Measurements from ENCODE around the gene C2orf92.
"Not testable (repeated sequence)": the region's sequence is repeated elsewhere in the genome, so short reads cannot be mapped to it uniquely, and the experiment has no call there.

The C2orf92 gene

DNA sequence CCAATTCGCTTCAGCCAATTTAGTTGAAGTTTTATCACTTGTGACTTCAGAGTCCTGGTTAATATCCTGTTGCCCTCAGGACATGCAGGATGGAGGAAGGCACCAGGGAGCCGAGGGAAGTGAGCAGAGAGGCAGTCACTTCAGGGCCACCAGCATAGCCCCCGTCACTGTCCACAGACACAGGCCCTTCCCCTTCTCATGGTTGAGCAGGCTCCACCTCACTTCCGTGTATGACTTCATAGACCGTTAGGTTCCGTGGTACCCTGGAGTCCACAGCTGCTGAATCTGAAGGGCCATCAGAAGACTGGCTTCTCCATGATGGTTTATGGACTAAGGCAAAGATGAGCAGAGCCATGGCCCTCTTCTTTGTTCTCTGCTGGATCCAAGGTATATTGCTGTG is at the start of gene C2orf92:
TSS of gene C2orf92 (plus strand) at position 266 of the 400 bp plus-strand sequence. CDS start at position 342, 76 bp downstream.
- DNase-seq (ENCODE audit: low spot score): no peak

DNA sequence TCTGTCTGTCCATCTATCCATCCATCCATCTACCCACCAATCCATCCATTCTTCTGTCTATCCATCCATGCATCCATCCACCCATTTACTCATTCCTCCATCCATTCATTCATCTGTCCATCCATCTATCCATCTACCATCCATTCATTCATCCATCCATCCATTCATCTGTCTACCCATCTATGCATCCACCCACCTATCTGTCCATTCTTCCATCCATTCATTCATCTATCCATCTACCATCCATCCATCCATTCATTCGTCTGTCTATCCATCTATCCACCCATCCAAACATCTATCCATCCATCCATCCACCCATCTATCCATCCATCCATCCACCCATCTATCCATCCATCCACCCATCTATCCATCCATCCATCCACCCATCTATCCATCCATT is 49.0 kb upstream of the C2orf92 start:
- H3K36me3 ChIP-seq (ENCODE audit: low read depth); DNase-seq (ENCODE audit: low spot score); H3K4me3 ChIP-seq (ENCODE audit: severe bottlenecking); H3K4me1 ChIP-seq (ENCODE audit: insufficient read depth, poor library complexity, severe bottlenecking); ATAC-seq (ENCODE audit: low read depth); H3K9me3 ChIP-seq (ENCODE audit: severe bottlenecking); H3K27me3 ChIP-seq (ENCODE audit: insufficient read depth, poor library complexity, severe bottlenecking); H3K27ac ChIP-seq (ENCODE audit: poor library complexity, severe bottlenecking): not testable (repeated sequence)

More for the DNA sequence above, at the start of gene C2orf92:
- TF ChIP-seq, protein P1, sequence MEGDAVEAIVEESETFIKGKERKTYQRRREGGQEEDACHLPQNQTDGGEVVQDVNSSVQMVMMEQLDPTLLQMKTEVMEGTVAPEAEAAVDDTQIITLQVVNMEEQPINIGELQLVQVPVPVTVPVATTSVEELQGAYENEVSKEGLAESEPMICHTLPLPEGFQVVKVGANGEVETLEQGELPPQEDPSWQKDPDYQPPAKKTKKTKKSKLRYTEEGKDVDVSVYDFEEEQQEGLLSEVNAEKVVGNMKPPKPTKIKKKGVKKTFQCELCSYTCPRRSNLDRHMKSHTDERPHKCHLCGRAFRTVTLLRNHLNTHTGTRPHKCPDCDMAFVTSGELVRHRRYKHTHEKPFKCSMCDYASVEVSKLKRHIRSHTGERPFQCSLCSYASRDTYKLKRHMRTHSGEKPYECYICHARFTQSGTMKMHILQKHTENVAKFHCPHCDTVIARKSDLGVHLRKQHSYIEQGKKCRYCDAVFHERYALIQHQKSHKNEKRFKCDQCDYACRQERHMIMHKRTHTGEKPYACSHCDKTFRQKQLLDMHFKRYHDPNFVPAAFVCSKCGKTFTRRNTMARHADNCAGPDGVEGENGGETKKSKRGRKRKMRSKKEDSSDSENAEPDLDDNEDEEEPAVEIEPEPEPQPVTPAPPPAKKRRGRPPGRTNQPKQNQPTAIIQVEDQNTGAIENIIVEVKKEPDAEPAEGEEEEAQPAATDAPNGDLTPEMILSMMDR (IDR thresholded peaks at IDR 0.05; ENCODE audit: poor library complexity, severe bottlenecking): no peak
- Histone ChIP-seq H3K27me3 (ENCODE audit: insufficient read depth, poor library complexity, severe bottlenecking) (no peaks in the 10 kb centered on the region), H3K27ac (ENCODE audit: poor library complexity, severe bottlenecking) (no peak within 1 kb of the TSS), H3K36me3 (ENCODE audit: low read depth) (no peaks in the 10 kb centered on the region), H3K9me3 (ENCODE audit: severe bottlenecking) (no peaks in the 10 kb centered on the region), H3K4me3 (ENCODE audit: severe bottlenecking) (no peak within 1 kb of the TSS), H3K4me1 (ENCODE audit: insufficient read depth, poor library complexity, severe bottlenecking) (no peaks in the 10 kb centered on the region)
- no peak for ATAC-seq (ENCODE audit: low read depth)

DNA sequence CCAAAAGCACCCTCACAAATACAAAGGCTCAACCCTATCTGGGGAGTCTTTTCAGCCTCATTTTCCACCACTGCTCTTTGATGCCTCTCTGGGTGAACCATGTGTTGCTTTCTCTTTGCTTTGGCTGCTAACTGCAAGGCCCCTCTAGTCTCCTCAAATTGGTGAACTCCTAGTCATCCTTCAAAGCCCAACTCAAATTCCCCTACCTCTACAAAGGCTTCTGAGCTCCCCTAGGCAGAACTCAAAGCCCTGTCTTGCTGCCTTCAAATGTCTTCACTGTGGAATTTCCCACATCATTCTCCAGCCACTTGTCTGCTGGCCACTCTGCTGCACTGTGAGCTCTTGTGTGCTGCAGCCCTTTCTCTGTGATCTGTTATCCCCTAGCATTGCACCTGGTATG is 46.5 kb upstream of the C2orf92 start:
- not testable (repeated sequence) for DNase-seq (ENCODE audit: low spot score); H3K36me3 ChIP-seq (ENCODE audit: low read depth); H3K27me3 ChIP-seq (ENCODE audit: insufficient read depth, poor library complexity, severe bottlenecking); H3K4me1 ChIP-seq (ENCODE audit: insufficient read depth, poor library complexity, severe bottlenecking); H3K4me3 ChIP-seq (ENCODE audit: severe bottlenecking); H3K27ac ChIP-seq (ENCODE audit: poor library complexity, severe bottlenecking); ATAC-seq (ENCODE audit: low read depth); H3K9me3 ChIP-seq (ENCODE audit: severe bottlenecking)

DNA sequence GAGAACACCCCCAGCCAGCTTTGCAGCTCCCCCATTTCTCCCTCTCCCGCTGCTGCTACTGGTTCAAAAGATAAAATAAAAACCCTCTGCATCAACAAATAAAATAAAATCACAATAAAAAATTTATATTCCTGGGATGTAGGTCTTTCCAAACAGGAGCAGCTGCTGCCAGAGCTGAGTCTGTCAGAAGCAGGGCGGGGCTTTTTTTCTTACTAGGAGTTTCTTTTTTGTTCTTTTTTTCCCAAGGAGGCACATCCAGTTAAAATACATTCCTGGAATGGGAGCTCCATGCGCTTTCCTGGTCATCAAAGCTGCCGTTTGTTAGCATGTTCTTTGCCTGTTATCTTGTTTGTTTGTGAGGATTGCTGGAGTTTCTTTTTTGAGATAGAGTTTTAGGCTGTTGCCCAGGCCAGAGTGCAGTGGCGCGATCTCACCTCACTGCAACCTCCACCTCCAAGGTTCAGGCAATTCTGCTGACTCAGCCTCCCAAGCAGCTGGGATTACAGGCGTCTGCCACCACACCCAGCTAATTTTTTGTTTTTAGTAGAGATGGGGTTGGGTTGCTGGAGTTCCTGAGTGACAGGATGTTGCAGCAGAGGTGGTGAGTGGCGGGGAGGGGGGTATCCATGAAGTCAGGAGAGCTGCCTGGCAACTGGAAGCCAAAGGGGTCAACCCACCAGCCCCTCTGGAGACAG is 44.0 kb upstream of the C2orf92 start:
- H3K9me3 ChIP-seq (ENCODE audit: severe bottlenecking): not testable (repeated sequence)
- ATAC-seq (ENCODE audit: low read depth): peak; percentile 46
- peak overlapping the region; percentile 39 for H3K27ac ChIP-seq (ENCODE audit: poor library complexity, severe bottlenecking)

DNA sequence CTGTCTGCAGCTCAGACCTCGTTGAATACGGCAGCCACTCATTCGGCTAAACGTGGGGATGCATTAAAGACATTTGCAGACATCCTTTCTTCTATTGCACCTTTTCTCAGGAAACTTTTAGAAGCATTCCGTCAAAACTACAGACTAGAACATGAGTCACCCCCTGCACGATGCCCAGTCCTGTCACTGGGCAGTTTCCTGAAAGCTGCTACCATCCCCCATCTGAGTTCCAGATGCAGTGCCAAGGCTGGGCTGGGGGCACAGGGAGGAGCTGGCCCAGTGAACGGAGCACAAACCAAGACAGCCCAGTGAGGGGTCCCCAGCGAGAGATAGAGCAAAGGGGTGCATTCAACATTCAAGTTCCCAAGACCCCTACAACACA is 43.5 kb upstream of the C2orf92 start:
- H3K9me3 ChIP-seq (ENCODE audit: severe bottlenecking); H3K4me1 ChIP-seq (ENCODE audit: insufficient read depth, poor library complexity, severe bottlenecking): not testable (repeated sequence)
- peak; percentile 52 for ATAC-seq (ENCODE audit: low read depth)

More for the DNA sequence above, 44.0 kb upstream of the C2orf92 start:
- not testable (repeated sequence) for H3K36me3 ChIP-seq (ENCODE audit: low read depth); H3K27me3 ChIP-seq (ENCODE audit: insufficient read depth, poor library complexity, severe bottlenecking); DNase-seq (ENCODE audit: low spot score); H3K4me1 ChIP-seq (ENCODE audit: insufficient read depth, poor library complexity, severe bottlenecking); H3K4me3 ChIP-seq (ENCODE audit: severe bottlenecking)

DNA sequence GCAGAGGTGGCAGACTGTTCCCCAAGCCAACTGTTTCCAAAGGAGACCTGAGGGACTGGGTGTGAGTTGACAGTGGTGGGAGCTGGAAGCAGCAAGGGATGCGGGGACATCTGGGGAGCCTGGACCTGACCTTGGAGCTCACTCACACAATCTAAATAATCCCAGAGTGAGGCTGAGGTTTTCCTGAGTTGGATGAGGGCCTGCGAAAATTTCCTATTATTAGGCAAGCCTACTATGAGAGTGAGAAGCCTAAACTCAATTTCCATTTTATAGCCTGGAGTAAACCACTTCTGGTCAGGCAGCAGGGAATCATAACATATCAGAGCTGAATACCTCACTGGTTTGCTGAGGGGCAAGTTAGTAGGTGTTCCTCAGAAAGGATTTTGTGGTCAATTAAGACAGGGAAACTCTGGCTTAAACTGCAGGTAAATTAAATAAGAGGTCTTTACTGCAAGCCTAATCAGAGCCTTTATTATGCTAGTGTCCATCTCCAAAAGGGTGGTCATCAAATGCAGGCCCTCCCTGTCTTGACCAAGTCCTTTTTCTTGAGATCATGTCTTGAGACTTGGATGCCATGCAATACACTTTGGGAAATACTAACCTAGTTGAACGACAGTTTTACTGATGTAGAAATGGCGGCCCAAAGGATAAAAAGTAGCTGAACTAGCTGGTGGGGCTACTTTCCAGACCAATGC is 25.3 kb upstream of the C2orf92 start:
- Histone ChIP-seq H3K36me3 (ENCODE audit: low read depth) (peaks cover 23% of the 10 kb centered on the region), H3K27ac (ENCODE audit: poor library complexity, severe bottlenecking) (no peak overlapping the region), H3K4me1 (ENCODE audit: insufficient read depth, poor library complexity, severe bottlenecking) (no peaks in the 10 kb centered on the region), H3K9me3 (ENCODE audit: severe bottlenecking) (no peaks in the 10 kb centered on the region), H3K27me3 (ENCODE audit: insufficient read depth, poor library complexity, severe bottlenecking) (no peaks in the 10 kb centered on the region), H3K4me3 (ENCODE audit: severe bottlenecking) (no peak overlapping the region)
- DNase-seq (ENCODE audit: low spot score) (no peak), ATAC-seq (ENCODE audit: low read depth) (no peak)
- TF ChIP-seq, protein P1 (IDR thresholded peaks at IDR 0.05; ENCODE audit: poor library complexity, severe bottlenecking): no peak

More for the DNA sequence above, 43.5 kb upstream of the C2orf92 start:
- H3K4me3 ChIP-seq (ENCODE audit: severe bottlenecking); H3K36me3 ChIP-seq (ENCODE audit: low read depth); DNase-seq (ENCODE audit: low spot score); H3K27me3 ChIP-seq (ENCODE audit: insufficient read depth, poor library complexity, severe bottlenecking): not testable (repeated sequence)
- peak overlapping the region; percentile 39 for H3K27ac ChIP-seq (ENCODE audit: poor library complexity, severe bottlenecking)
